Transverse colon (tissue), 4 donors: ENCODE results near the gene SIRT4.

ENCODE experiments used
- CTCF ChIP-seq, 5 experiments: fragments of 200-600 bp in 3 of 5; fragments of 450-650 bp in 2 of 5; sonication (generic) in 3 of 5; IDR thresholded peaks; 1 replicate in 2 of 5; 2 replicates in 3 of 5; pipeline ENCODE4 v1.5.1; 2016 to 2017; ENCODE audit warnings: antibody characterized with exemption in 5 of 5, inconsistent platforms in 3 of 5, mild to moderate bottlenecking in 2 of 5, moderate library complexity in 1 of 5
- POLR2AphosphoS5 ChIP-seq, 3 donors: sonication (generic); formaldehyde crosslinking; IDR thresholded peaks; one replicate each; pipeline ENCODE4 v1.6.1; 2016; ENCODE audit warnings: antibody characterized with exemption in 3 of 3

- no peak for TF ChIP-seq CTCF (IDR thresholded peaks at IDR 0.05)
- no peak for TF ChIP-seq POLR2AphosphoS5 (IDR thresholded peaks at IDR 0.05)
Observed at GRCh38 chr12:120321382-120322202, 19.5 kb downstream of the SIRT4 start.
